ENCODE data around the gene CTNNBL1.
"Not testable (repeated sequence)": the region's sequence is repeated elsewhere in the genome, so short reads cannot be mapped to it uniquely, and the experiment has no call there.

The CTNNBL1 gene

GRCh38 chr20:37706298-37706697, 12.5 kb downstream of the CTNNBL1 start:
- no peak for DNase-seq (ENCODE audit: low read depth in 1 of 2, low spot score in 1 of 2)

DNA sequence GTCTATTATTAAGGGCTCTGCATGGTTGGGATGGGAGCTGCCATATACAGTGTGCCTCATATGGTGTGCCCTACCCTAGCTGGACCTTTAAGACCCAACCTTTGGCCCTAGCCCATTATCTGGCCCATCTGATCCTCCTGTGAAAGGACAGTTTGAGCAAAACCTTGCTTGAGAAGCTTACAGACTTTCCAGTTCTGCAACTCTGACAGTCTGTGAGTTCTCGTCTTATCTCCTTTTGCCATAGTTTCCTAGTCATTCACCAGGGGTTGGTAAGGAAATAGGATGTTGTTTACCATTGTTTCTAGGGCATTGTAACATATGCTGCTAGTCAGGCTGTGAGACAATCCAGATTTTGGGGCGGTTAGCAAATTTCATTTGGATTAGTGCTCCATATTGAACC, 17.2 kb downstream of the CTNNBL1 start:
- no peak for DNase-seq (ENCODE audit: low read depth in 1 of 2, low spot score in 1 of 2)

GRCh38 chr20:37711994-37712964, 18.4 kb downstream of the CTNNBL1 start:
- DNase-seq (ENCODE audit: low read depth in 1 of 2, low spot score in 1 of 2): no peak

DNA sequence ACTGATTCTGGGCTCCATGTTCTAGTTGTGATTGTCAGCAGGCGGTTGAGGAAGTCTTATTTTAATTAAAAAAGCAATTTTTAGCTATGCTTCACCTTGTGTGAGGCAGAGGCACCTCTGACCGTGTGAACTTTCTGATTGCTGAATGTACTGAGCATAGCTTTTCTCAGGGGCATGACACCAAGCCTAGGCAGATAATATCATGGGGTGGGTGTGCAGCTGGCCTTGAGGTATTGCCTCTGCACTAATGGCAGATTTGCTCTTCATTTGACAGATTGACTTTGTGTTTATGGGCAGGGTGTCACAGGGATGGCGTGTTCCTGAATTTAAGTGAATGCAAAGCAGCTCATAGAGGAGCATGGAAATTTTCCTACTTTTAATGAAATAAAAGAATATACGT, 19.6 kb downstream of the CTNNBL1 start:
- DNase-seq (ENCODE audit: low read depth in 1 of 2, low spot score in 1 of 2): no peak

DNA sequence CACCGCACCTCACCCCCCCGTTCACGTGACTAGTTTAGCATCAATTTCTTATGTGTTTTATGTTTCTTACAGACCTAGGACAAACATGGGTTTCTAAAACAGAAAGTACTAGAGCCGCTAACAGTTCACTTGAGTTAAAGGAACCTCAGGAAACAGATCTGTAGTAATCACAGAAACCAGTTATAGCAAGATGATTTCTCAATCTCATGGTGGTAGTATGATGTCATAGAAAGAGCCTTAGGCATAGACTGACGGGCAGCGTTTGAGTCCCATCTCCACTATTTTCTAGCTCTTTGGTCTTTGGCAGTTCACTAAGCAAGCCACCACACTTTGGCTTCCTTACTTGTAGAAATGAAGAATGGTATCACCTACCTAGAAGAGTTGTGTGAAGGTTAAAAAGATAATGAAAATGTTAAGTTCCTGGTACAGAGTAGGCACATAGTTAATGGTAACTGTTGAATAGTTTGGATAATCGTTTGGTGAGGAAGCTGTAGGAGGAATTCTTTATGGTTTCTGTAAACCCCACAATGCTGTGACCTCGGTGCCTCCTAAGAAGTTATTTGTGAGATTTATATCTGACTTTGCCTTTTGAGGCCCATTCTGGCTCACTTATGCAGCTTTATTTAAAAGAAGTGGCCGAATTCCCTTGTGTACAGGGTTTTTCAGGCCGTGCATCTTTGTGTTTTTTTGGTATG, 21.3 kb downstream of the CTNNBL1 start:
- no peak for DNase-seq (ENCODE audit: low read depth in 1 of 2, low spot score in 1 of 2)

DNA sequence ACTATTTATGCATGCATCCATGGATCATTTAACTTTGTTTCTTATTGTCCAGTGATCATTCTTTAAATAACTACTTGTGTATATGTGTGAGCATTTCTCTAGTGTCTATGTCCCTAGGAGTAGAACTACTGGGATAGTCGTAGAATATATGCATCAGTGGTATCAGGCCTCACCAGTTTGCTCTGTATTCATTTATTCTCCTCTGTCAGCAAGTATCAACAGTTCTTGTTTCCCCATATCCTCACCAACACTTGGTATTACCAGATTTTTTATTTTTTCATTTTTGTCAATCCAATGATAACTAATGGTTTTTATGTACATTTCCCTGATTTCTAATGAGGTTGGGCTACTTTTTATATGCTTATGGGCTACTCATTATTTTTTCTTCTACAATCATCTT, 27.9 kb downstream of the CTNNBL1 start:
- DNase-seq (ENCODE audit: low read depth in 1 of 2, low spot score in 1 of 2): no peak

- DNase-seq (ENCODE audit: low read depth in 1 of 2, low spot score in 1 of 2): not testable (repeated sequence)
Measured at GRCh38 chr20:37722312-37722711, 28.5 kb downstream of the CTNNBL1 start.

- no peak for DNase-seq (ENCODE audit: low read depth in 1 of 2, low spot score in 1 of 2)
Measured at GRCh38 chr20:37723668-37724067, 29.8 kb downstream of the CTNNBL1 start.

- no peak for DNase-seq (ENCODE audit: low read depth in 1 of 2, low spot score in 1 of 2)
Measured at GRCh38 chr20:37725165-37725564, 31.3 kb downstream of the CTNNBL1 start.

DNA sequence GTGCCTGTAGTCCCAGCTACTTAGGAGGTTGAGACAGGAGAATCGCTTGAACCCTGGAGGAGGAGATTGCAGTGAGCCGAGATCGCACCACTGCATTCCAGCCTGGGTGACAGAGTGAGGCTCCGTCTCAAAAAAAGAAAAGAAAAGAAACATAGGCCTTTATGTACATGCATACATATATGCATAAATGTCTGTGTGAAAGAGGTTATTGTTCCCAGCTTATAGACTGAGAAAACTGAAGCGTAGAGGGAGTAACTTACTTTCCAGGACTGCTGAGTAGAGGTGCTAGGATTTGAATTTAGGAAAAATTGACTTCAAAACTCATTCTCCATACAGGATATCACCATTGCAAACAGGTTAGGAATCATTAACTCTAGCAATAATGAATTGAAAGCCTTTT, 32.0 kb downstream of the CTNNBL1 start:
- DNase-seq (ENCODE audit: low read depth in 1 of 2, low spot score in 1 of 2): no peak

DNA sequence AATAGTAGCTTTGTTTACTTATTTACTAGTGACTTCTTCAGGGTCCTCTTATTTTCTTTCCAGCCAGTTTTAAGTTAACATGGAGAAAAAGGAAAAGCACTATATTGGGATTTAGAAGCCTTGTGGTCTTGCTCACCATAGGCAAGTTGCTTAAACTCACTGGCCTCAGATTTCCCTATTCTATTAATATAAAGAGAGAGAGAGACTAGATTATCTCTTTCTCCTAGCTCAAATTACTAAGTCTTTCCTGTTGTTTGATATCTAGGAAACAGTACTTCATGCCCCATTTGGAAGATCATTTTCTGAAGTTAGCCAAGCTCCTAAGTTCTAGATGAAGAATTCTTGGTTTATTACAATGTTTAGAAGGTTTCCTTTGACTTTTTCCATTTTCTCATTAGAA, 32.5 kb downstream of the CTNNBL1 start:
- no peak for DNase-seq (ENCODE audit: low read depth in 1 of 2, low spot score in 1 of 2)

GRCh38 chr20:37726971-37727956, 33.4 kb downstream of the CTNNBL1 start:
- DNase-seq (ENCODE audit: low read depth in 1 of 2, low spot score in 1 of 2): no peak

GRCh38 chr20:37727957-37728634, 34.3 kb downstream of the CTNNBL1 start:
- no peak for DNase-seq (ENCODE audit: low read depth in 1 of 2, low spot score in 1 of 2)

- no peak for DNase-seq (ENCODE audit: low read depth in 1 of 2, low spot score in 1 of 2)
Measured at GRCh38 chr20:37728635-37728983, 34.8 kb downstream of the CTNNBL1 start.

- DNase-seq (ENCODE audit: low read depth in 1 of 2, low spot score in 1 of 2): no peak
Measured at GRCh38 chr20:37729452-37729851, 35.6 kb downstream of the CTNNBL1 start.

DNA sequence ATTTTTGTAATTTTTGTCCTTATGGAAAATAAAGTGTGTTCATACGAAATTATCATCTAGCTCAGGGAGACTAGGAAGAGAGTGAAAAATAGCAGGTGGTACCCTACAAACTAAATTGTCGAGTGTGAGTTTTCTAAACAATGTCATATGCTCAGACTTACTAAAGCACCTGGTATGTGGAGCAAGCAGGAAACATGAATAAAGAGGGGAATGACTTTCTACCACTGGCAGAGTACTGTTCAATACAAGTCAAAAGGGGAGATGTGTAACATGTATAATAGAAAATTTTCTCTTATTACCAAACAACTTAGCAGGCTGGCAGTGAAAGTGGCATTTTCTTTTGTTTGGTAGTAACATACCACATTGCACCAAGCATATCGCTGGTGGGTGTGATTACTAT, 36.1 kb downstream of the CTNNBL1 start:
- no peak for DNase-seq (ENCODE audit: low read depth in 1 of 2, low spot score in 1 of 2)

DNA sequence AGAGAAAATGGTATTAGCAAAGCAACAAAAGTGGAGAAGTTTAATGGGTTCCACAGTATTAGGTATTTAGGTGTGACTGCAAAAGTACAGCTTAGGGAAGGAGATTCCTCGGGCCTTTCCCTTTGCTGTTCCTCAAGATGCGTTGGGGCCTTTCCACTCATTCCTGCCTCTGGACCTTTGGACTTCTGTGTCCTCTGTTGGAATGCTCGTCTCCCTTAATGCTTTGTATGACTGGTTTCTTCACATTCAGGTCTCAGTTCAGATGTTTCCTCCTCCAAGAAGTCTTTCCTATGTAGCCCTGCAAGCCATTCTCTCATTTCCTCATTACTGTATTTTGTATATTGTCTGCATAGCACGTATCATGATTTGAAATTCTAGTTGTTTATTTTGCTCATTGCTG, 39.6 kb downstream of the CTNNBL1 start:
- no peak for DNase-seq (ENCODE audit: low read depth in 1 of 2, low spot score in 1 of 2)

DNA sequence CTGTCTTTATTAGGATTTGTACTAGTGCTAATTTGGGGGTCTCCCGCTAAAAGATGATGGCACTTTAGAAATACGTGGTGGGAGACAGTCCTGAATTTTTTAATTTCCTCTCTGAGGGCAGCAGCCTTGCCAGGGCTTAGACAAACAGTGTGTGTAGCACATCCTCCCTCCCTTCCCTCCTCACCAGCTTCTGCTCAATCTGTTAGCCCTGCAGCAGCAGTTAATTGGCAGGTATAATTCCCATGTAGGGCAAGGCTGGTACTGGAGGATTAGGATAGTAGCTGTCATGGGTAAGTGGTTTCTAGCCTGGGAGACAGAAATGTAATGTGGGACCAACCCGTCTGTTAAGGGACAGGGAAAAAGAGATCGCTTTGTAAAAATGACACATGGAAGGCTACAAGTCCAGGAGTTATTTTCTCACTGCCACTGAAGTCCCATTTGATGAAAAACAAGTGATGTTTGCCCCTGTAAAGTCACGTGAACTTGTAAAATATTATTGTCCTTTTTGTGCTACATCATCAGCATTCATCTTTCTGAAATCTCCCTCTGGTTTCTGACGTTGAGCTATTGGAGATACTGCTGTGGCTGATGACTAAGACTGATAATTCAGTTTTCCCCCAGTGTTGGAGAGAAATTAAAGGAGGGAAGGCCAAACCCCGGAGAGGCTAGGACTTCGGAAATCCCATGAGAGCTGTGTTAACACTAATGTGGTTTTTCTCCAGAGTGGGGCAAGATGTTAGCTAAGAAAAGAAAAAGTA, 40.6 kb downstream of the CTNNBL1 start:
- no peak for DNase-seq (ENCODE audit: low read depth in 1 of 2, low spot score in 1 of 2)

- DNase-seq (ENCODE audit: low read depth in 1 of 2, low spot score in 1 of 2): no peak
Measured at GRCh38 chr20:37735541-37735940, 41.7 kb downstream of the CTNNBL1 start.

GRCh38 chr20:37736132-37736531, 42.3 kb downstream of the CTNNBL1 start:
- no peak for DNase-seq (ENCODE audit: low read depth in 1 of 2, low spot score in 1 of 2)

Data from activated CD4-positive, alpha-beta T cell treated with anti-CD3 and anti-CD28 coated beads, Interleukin-2, amount 50 U/mL, for 24 hours (primary cell).